Measurements from ENCODE around the gene MGA. TPM values are rescaled to one million over a fixed set of nuclear protein-coding genes. Genes with fewer than 3 reads are reported as not detected.

MGA gene
- total RNA-seq, 4 donors from 2014 or later: 34.9 to 50.7 (median 35.9) TPM

GRCh38 chr15:41689834-41690233, 29.6 kb downstream of the MGA start:
- DNase-seq (ENCODE audit: low spot score): no peak
- TF ChIP-seq, protein P1, sequence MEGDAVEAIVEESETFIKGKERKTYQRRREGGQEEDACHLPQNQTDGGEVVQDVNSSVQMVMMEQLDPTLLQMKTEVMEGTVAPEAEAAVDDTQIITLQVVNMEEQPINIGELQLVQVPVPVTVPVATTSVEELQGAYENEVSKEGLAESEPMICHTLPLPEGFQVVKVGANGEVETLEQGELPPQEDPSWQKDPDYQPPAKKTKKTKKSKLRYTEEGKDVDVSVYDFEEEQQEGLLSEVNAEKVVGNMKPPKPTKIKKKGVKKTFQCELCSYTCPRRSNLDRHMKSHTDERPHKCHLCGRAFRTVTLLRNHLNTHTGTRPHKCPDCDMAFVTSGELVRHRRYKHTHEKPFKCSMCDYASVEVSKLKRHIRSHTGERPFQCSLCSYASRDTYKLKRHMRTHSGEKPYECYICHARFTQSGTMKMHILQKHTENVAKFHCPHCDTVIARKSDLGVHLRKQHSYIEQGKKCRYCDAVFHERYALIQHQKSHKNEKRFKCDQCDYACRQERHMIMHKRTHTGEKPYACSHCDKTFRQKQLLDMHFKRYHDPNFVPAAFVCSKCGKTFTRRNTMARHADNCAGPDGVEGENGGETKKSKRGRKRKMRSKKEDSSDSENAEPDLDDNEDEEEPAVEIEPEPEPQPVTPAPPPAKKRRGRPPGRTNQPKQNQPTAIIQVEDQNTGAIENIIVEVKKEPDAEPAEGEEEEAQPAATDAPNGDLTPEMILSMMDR (IDR thresholded peaks at IDR 0.05): no peak
- no peak for ATAC-seq (ENCODE audit: low FRiP score)

- no peak for DNase-seq (ENCODE audit: low spot score)
- TF ChIP-seq, protein P1 (IDR thresholded peaks at IDR 0.05): no peak
- ATAC-seq (ENCODE audit: low FRiP score): no peak
These were observed 30.4 kb downstream of the MGA start for GRCh38 chr15:41690636-41691035.

DNA sequence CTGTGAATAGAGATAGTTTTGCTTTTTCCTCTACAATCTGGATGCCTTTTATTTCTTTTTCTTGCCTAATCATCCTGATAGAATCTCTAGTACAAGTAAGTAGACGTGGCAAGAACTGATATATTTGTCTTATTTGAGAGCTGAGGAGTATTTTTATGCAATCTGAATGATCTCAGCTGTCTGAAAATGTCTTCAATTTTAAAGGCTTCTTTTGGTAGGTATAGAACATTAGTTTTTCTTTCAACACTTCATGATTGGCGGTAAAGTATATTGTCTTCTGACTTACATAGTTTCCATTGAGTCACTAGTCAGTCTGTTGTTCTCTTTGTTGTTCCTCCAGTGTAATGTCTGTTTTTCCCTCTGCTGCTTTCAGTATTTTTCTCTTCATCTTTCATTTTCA, 31.3 kb downstream of the MGA start:
- TF ChIP-seq, protein P1 (IDR thresholded peaks at IDR 0.05): no peak
- ATAC-seq (ENCODE audit: low FRiP score) (no peak), DNase-seq (ENCODE audit: low spot score) (no peak)

DNA sequence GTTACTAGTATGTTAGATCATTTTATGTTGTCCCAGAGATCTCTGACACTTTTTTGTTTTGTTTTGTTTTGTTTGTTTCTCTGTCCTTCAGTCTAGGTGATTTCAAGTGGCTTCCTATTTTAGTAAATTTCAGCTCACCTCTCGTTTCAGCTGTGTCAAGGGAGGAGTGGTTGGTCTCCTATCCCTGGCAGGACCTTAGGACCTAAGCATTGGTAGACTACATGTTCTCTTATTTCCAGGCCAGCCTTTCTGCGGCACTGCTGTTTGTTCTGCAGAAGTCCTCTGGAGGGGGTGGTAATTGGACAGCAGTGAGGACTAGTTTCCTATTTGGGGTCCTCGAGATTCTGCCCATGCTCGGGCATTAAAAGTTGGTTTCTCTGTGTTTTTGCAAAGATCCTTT, 31.8 kb downstream of the MGA start:
- TF ChIP-seq, protein P1 (IDR thresholded peaks at IDR 0.05): no peak
- DNase-seq (ENCODE audit: low spot score) (no peak), ATAC-seq (ENCODE audit: low FRiP score) (no peak)

DNA sequence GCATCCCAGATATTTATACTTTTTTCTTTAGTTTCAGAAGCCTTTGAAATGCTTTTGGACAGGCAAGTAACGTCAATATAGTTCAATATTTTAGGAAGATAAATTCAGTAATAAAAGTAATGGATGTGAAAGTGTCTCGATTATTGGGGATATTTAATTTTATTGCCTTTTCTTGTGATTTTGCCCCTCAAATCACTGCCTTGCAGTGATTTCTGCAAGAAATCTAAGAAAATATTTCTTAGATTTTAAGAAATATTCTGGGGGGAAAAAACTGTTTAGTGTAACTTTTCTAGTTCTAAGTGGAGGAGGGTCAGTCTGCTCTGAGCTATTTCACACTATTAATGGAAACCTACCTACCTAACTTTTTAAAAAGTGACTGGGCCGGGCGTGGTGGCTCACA, 33.6 kb downstream of the MGA start:
- TF ChIP-seq, protein P1 (IDR thresholded peaks at IDR 0.05): no peak
- DNase-seq (ENCODE audit: low spot score) (no peak), ATAC-seq (ENCODE audit: low FRiP score) (no peak)

- DNase-seq (ENCODE audit: low spot score) (no peak), ATAC-seq (ENCODE audit: low FRiP score) (no peak)
- TF ChIP-seq, protein P1 (IDR thresholded peaks at IDR 0.05): no peak
These were observed 35.7 kb downstream of the MGA start for GRCh38 chr15:41695750-41696436.

- ATAC-seq (ENCODE audit: low FRiP score): no peak
- TF ChIP-seq, protein P1 (IDR thresholded peaks at IDR 0.05): no peak
- no peak for DNase-seq (ENCODE audit: low spot score)
These were observed 38.6 kb downstream of the MGA start for GRCh38 chr15:41698779-41699178.
